Stimulated activated CD4-positive, alpha-beta T cell treated with anti-CD3 and anti-CD28 coated beads, Interleukin-4, amount 100 ng/mL, for 4 hours (primary cell): ENCODE measurements around the gene CP.

Experiments used
- DNase-seq, 2 experiments: peaks; one replicate each; pipeline ENCODE4 v3.0.0-alpha.2; 2020

Gene CP

DNA sequence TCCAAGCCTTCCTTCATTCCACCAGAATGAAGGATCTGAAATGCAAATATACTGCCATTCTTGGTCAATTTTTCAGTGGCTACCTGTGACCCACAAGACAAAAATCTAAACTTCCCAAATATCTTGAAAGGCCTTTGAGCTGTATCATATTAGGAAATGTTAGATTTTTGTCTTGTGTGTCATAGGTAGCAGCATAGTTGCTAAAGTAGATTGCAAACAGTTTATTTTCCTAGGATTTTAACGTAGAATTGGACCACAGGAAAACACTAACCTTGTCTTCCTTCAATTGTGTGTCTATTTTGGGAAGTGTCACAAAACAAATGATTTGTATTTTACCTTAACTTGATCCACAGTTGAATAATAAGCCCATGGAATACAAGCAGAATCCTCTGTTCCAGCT is 42.4 kb downstream of the CP start:
- no peak for DNase-seq

DNA sequence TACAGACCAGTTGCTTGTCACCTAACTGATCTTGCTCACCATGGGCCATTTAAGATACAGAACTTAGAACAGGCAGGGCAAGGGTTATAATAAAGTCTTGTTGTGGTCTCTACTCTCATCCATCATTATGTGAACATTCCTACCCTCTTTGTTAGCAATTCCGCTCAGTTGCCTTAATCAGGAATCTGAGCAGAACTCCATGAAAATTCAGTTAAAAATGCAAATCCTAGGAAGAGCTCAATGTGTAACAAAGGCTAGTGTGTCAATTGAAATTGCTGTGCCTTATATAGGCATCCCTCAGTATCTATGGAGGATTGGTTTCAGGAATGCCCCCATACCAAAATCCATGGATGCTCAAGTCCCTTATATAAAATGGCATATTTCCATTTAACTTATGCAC is 44.5 kb downstream of the CP start:
- no peak for DNase-seq

DNA sequence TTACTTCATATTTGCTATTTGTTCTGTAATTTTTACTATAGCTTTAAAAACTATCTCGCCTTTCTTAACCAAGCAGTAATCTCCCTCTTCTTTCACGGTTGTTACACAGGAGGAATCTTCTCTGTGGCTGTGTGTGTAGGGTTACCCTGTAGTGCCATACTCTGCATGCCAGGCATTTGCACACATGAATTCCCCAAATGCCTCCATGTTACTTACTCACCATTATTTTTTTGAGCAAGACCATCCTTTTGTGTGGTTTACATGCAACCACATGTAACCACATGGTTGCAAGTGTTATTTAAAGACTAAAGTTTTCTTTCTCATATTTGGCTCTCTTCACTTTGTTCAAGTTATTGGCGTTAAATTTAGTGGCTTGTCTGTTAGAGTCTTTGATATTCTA is 46.7 kb downstream of the CP start:
- no peak for DNase-seq

DNA sequence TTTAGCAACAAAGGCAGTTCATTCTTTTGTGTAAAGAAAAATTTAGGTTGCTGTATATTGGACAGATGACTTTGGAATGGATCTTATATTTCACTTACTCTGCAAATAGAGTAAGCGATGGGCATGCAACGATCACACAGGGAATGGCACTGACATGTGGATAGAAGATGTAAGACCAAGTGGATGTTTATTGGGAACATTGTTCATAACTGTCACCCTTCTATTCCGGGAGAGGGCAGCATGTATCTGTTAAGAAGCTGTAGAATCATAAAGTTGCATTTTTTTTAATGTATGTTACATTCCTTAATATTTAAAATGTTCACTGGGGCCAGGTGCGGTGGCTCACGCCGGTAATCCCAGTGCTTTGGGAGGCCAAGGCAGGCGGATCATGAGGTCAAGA is 51.0 kb downstream of the CP start:
- DNase-seq = no peak

DNA sequence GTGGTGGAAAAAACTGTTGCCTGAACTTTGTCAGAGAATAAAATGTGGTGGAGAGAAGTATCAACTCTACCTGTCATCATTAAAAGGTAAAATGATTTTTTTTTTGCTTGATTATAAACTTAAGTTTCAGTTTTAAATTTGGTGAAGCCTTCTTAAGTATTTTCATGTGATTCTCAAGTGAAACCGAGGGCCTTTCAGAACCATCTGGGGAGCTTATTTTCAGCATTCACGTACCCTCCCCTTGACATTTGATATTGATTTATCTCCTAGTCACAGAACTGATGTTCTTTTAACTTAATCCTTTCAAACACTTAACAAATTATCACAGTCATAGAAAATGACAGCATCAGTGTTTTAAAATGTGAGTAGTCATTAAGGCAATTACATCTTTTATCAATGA is 53.7 kb downstream of the CP start:
- DNase-seq = no peak

DNA sequence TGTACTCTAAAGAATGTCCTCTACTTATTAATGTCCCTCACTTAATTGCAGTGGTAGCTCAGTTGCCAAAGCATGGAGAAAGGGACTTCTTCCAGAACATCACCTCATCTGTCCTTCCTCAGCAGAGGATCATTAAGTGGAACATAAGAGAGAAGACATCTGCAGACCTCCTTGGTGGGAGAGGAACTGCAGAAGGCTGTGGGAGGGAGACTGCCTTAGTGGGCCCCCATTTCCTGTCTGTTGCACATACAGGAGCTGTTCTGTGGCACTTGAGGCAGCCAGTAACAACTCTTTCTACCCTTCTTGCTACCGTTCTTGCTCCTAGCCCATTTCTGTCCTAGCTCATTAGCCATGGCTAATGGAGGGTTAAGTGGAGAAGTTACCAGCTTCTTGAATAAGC is 58.6 kb downstream of the CP start:
- DNase-seq = no peak

DNA sequence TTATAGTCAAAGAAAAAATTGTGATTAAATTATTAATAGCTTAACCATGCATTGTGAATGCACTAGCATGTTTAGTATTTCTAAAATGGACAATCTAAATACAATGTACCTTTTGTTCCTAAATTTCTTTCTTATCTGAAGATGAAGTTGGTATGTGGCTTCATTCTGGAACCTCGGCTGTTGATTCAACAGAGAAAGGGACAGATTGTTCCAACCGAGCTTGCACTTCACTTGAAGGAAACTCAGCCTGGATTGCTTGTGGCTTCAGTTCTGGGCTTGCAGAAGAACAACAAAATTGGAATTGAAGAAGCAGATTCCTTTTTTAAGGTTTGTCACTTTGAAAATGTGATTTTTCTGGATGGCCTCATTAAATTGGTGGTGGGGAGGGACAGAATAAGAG is 59.6 kb downstream of the CP start:
- DNase-seq = no peak

DNA sequence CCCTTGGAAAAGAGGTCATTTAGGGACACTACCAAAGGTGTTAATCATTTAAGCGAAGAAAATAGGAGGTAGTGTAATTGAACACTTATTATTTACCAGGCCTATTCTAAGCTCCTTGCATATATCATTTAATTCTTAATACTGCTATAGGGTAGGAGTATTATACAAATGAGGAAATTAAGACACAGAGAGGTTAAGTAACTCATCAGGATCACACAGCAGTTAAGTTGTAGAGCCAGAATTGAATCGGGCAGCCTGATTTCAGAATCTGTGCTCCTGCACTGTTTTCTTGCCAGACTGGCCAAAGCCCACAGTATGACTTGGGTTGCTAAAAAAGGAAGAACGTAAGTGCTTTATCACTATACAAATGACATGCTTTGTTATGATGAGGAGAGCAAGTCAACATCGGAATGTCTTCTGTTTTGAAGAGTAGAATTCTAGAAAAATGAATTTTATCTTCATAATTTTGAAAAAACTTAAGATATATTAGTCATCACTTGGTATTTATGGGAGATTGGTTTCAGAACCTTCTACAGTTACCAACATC is 60.8 kb downstream of the CP start:
- no peak for DNase-seq

DNA sequence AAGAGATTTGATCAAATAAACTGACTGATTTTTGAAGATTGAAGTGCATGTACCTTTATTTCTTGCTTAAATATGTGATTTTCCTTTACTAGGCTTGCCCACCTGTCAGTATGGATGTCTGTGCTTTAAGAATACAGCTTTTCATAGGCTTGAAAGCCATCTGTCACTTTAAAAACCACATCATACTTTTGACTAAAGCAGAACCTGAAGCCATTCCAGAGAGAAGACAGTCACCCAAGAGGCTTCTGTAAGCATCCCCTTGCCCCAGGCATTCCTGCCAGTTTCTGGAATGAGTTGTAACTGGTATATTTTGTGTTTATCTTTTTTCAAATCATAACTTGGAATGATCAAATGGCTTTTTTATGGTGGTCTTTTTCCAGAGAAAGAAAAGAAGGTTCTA is 68.2 kb downstream of the CP start:
- DNase-seq = no peak

DNA sequence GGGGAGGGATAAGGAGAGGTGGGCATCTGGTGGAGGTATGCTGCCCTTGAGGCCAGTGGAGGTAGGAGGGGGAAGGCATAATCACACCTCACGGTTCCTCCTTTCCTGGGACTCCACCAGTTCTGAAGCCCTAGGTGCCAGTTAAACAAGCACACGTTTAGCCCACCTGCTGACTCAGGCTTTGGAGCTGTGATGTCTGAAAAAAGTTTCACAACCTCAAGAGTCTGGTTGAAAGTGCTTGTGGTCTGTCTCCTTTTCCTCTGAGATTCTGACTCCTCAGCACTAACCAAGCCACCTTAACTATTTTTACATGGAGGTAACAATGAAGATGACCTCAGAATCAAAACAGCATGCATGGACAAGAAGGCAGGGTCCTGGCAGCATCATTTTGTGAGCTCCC is 69.2 kb downstream of the CP start:
- no peak for DNase-seq

DNA sequence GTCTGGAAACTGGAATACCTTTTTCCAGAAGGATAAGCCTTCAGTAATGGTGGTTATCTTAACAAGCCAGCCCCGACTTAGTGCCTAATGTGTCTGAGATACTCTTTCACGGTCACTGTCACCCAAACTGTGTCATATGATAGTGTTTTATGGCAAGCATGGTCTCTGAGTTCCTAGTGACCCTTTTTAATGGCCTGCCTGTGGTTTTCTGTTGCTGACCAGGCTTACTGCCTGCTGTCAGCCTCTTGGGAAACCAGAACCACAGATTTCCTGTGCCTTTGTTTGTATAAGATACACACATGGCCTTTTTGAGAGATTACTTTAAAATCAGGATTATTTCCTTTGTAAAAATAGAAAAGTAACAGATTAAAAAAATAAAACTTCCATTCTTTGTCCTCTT is 69.8 kb downstream of the CP start:
- no peak for DNase-seq

DNA sequence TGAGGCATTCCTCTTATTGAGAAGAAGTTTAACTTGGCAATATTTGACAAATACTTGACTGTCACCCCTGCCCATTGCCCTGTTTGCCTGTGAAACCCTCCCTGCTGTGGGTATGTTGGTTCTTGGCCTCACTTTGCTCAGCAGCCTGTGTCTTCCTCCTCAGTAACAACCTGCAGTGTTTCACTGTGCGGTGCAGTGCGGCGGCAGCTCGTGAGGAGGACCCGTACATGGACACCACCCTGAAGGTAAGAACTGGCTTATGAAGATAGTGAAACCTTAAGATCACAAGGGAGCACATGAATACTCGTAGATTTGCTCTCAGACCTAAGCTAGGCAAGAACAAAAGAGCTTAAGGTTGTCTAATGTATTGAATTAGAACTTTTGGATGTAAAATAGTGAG is 71.2 kb downstream of the CP start:
- DNase-seq = no peak

DNA sequence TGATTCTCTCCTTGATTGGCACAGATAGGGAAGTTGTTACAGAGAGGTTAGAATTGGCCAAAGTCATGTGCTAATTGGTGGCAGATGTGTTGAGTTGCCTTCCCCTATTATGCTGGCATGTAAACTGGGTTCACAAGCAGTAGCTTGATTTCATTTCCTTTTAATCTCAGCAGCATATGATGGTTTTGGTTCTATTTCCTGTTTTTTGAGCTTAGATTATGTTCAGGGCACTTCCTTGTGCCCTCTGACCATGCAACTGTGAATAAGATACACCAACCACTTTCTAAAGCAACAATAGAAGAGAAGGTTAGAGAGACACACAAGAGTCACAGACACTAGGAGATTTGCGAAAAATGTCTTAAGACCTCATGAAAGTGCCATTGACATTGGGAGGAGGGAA is 75.7 kb downstream of the CP start:
- no peak for DNase-seq

DNA sequence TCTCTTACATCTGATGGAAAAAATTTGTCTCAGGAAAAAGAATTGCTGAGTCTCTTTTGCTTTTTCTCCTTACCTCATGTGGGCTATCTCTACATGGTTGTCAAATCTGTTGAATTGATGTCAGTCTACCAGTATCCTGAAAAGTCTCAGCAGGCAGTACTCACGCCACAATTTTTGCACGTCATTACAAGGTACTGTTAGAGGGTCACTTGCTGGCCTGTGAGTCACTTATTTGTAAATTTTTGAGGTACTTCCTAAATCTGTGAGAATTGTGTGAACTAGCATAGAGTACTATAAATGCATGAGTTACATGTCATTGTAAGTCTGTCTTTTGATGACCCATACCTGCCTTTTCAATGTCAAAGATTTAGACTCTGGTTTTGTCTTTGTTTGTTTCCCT is 76.3 kb downstream of the CP start:
- DNase-seq = no peak

DNA sequence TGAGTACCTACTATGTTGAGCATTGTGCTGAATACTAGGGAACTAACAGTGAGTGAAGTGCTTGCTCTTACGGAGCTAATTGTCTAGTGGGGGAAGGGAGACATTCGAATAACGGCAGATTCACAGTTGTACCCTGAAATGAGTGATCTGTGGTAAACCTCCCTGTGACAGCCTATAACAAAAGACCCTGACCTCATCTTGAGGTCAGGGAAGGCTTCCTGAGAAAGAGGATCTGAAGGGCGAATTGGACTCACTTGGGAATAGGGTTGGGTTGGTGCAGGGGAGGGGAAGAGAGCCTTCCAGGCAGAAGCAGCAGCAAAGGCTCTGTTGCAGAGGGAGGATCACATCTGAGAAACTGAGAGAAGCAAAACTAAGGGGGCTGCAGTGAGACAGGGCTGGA is 78.9 kb downstream of the CP start:
- DNase-seq = no peak

DNA sequence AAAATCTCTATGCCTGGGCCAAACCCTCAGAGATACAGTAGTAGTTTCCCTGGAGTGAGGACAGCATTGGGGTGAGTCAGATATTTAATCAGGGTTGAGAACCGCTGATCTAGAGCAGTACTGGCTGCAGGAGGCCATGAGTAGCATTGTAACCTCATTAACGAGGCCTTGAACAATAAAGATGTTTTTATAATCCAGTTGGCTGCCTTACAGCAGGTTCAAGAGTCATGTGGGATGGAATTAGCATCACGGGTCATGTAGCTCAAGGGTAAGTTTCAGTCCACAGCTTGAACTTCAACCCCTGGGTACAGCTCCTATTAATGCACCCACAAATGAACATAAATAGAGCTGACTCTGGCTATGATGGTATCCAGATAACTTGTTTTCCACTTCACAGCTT is 87.1 kb downstream of the CP start:
- DNase-seq = no peak

DNA sequence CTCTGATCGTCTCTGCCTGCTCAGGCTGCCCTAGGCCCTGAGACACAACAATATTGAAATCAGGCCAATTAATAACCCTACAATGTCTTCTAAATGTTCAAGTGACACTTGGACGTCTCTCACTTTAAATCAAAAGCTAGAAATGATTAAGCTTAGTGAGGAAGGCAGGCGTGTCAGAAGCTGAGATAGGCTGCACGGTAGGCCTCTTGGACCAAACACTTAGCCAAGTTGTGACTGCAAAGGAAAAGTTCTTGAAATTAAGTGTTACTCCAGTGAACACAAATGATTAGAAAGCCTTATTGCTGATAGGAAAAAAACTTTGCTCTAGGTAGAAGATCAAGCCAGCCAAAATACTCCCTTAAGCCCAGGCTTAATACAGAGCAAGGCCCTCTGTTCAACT is 90.0 kb downstream of the CP start:
- no peak for DNase-seq

DNA sequence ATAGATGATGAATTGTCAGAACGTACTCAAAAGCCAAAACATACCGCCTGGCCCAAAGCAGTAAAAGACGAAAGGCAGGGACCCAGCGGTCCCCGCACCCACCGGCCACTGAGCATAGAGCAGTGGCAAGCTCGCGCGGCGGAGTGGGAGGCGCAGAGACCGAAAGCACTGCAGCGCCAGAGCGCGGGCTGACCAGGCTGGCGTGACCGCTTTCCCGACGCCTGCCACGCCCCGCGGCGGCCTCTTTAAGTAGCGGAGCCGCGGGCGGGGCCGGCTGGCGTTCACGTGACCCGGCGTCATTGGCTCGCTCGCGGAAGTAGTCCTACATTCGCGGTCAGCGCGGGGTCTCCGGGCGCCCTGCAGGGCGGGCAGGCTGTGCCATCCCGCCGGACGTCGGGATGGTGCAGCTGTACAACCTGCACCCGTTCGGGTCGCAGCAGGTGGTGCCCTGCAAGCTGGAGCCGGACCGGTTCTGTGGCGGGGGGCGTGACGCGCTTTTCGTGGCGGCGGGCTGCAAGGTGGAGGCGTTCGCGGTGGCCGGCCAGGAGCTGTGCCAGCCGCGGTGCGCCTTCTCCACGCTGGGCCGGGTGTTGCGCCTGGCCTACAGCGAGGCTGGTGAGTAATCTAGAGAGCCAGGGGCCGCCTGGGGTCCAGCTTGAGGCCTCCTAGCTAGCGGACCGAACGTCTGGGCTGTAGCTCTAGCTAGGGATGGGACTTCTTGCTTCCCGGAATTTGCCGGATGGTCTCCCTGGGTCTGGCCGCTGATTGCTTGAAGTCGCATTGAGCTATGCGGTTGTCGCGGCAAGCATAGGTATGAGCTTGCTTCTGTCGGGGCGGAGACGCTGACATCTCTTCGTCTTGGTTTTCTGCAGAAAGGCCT is 92.1 kb downstream of the CP start, which contains the start of gene HPS3:
TSS of gene HPS3 (plus strand) at position 313 of the 880 bp plus-strand sequence. CDS start at position 399, 86 bp downstream.
- peak; percentile 71 to 78 for DNase-seq

DNA sequence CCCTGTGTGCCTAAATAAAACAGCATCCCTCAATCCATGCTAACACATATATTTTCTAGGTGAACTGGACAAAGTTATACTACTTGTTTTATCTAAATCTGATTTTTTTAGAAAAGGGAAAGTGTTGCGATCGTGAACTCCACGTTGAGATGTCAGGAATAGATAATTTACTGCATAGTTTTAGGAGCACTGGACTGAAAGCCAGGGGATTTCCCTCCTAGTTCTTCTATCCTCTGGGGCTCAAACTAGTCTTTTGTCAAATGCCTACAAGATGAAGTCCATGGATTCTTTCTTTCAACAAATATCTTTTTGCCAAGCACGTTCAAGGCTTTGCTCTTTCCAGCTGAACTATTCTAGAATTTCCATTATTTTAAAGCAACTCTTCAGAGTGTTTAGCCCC is 92.8 kb downstream of the CP start:
- DNase-seq = no peak

DNA sequence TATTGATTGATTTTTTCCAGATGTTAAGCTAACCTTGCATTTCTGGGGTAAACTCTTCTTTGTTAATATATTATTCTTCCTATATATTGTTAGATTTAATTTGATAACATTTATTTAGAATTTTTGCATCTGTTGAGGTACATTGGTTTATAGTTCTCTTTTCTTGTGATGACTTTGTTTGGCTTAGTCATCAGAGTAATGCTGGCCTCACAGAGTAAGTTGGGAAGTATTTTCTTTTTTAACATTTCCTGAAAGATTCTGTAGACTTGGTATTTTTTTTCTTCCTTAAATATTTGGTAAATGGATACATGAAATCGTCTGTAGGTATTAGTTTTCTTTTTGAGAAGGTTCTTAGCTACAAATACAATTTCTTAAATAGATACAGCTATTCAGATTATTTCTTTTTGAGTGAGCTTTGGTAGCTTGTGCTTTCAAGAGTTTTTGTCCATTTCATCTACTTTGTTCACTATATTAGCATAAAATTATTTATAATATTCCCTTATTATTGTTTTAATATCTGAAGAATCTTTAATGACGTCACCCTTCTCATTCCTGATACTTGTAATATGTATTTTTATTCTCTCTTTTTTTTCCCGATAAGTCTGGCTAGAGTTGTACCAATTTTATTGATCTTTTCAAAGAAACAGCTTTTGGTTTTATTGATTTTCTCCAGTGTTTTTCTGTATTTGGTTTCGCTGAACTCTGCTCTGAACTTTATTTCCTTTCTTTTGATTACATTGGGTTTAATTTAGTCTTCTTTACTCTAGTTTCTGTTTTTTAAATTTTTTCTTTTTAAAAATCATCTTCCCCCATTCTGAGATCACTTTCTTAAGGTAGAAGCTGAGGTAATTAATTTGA is 98.7 kb downstream of the CP start:
- no peak for DNase-seq
